Measurements from ENCODE around the gene PRKCD.
"Not testable (repeated sequence)": the region's sequence is repeated elsewhere in the genome, so short reads cannot be mapped to it uniquely, and the experiment has no call there.

Gene PRKCD

DNA sequence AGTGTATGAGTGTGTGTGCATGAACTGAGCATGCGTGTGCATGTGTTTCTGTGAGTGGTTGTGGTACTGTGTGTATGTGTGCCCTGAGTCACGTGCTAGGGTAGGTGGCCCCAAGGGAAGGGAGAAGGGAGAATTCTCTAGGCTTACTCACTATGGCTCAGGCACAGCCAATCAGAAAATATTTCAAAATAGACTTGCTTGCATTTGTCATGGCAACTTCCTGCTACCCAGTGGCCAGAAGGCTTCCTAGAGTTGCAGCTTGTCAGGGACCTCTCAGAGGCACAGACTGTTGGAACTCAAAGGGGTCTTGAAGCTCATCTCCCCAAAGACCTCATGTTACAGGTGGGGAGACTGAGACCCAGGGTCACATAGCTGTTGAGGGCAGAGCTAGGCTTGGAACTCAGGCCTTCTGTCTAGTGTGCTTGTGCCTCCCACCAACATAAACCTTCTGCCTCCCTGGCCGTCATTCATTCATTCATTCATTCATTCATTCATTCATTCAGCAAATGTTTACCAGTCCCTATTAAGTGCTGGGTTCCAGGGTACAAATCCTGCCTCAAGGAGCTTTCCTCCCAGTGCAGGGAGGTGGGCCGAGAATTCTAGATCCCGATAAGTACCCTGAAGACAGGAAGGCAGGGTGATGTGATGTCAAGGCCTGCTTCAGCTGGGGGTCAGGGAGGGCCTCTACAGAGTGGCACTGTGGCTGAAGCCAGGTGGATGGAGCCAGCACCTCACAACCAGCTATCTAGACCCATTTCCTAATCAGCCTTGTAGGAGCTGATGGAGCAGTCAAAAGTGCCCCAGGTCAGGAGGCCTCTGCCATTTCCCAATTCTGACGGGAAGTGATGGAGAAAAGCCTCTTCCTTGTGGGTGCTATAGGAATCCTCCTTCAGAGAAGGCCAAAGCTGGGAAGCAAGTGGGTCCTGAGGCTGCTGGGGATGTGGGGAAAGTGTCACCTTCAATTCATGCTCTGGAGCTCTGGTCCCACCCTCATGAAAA is 19.9 kb upstream of the PRKCD start:
- DNase-seq, result no peak

DNA sequence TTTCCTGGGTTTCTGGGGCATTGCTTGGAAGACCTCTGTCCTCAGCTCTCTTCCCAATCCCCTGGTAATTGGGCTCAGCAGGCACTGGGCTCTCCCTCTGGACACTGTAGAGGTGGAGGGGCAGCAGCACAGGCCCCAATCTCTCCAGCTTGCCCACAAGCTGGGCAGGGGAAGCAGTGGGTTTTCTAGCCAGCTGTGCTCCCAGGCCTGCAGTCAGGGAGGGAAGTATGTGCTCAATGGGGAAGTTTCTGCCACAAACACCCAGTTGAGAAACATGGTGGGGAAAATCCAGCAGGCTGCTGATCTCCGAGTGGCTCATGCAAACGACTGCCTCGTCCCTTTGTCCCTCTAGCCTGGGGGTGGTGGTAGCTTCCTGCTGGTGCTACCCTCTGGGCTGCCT is 18.0 kb upstream of the PRKCD start:
- no peak for DNase-seq

- DNase-seq, result no peak
These were observed 16.6 kb upstream of the PRKCD start for GRCh38 chr3:53144446-53144845.

DNA sequence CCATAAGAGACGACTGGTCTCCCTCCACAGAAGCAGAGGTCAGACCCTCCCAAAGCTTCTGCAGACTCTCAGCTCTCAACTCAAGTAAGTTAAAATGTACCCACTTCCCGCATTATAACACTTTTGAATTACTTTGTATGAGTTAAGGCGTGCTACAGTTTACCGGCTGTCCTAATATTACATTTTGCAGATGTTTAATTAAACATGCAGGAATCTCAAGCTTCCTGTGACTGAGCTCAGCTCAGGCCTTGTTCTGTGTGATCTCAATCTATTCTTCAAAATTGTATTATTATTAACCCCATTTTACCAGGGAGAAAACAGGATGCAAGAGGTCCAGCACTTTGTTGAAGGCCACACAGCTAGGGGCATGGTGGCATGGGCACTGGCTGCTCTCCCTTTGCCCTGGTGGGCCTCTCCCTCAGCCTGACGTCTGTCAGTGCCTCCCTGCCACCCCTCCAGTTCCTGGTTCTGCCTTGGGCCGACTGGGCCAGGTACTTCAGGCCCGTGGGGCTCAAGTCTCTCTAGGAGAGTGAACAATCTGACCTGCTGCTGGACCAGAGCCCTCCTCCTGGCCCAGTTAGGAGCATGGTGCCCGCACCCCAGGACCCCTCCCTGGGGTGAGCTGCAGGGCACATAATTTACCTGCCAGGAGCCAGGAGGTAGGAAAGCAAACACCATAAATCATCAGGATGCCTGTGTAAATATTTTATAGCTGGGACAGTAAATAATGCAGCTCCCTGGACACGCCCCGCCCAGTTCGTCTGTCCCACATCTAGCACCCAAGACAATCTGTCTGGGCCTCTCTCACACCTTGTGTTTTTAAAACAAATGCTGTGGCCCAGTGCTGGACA is 15.9 kb upstream of the PRKCD start:
- no peak for DNase-seq

- no peak for DNase-seq
These were observed 15.3 kb upstream of the PRKCD start for GRCh38 chr3:53145713-53146080.

- no peak for DNase-seq
These were observed 14.6 kb upstream of the PRKCD start for GRCh38 chr3:53146319-53146891.

GRCh38 chr3:53147151-53147902 is 13.7 kb upstream of the PRKCD start:
- DNase-seq, result no peak

DNA sequence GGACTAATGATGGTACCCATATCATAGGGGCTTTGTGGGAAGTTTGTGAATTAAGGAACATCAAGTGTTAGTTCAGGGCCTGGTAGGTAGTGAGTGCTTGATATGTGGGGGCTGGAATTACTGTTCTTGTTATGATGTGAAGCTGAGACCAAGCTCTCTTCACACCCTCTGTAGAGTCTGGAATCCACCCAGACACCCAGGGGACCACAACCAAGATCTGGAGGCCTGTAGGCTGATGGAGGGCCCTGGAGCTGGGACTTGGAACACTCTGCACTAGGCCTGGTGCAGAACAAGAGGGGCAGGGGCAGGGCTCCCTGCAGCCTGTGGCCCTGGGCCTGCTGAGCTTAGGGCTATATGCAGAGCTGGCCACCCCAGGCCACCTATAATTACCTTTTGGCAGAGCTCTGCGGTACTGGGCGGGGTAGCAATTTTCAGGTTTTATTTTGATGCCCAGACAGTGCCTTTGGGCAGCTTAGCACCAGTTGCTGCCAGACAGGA is 13.1 kb upstream of the PRKCD start:
- DNase-seq, result no peak

- no peak for DNase-seq
These were observed 11.9 kb upstream of the PRKCD start for GRCh38 chr3:53149006-53149690.

GRCh38 chr3:53149699-53150098 is 11.3 kb upstream of the PRKCD start:
- DNase-seq, result no peak

DNA sequence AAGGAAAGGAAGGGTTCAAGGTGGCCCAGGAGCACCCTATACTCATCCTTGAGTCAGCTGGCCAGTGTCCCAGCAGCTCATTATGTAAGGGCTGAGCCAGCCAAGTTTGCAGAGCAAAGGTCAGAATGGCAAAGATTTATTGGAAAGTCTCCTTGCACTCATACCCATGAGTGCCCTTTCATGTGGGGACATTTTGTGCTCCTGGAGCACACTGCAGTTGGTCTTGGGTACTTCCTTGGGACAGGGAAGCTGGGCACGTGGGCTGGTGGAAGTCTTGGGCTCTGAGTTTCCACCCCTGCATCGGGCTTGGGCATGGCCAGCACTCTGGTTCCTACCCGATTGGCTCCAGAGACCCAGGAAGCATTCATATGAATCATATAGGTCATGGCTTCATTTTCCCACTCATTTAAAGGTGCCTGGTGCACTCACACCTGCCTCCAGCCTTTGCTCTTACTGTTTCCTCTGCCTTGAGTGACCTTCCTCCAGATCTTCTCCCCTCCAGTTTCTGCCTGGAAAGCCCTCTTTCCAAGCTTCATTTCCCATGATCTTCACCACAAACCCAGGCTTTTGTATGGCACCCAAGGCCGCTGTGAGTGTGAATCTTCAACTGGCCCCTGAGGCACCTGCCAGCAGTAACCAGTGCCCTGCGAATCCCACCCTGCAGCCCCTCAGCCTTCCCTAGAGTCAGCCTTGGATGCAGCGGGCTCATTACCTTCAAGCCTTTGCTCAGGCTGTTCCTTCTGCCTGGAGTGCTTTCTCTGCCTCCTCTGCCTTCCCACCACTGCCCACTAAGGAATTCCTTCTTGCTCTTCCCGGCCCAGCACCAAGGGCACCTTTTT is 10.5 kb upstream of the PRKCD start:
- DNase-seq, result no peak

DNA sequence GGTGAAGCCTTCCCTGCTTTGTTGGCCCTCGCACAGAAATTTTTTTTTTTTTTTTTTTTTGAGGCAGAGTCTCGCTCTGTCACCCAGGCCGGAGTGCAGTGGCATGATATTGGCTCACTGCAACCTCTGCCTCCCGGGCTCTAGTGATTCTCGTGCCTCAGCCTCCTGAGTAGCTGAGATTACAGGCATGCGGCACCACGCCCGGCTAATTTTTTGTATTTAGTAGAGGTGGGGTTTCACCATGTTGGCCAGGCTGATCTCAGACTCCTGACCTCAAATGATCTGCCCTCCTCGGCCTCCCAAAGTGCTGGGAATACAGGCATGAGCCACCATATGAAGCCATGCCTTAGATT is 9.9 kb upstream of the PRKCD start:
- not testable (repeated sequence) for DNase-seq

DNA sequence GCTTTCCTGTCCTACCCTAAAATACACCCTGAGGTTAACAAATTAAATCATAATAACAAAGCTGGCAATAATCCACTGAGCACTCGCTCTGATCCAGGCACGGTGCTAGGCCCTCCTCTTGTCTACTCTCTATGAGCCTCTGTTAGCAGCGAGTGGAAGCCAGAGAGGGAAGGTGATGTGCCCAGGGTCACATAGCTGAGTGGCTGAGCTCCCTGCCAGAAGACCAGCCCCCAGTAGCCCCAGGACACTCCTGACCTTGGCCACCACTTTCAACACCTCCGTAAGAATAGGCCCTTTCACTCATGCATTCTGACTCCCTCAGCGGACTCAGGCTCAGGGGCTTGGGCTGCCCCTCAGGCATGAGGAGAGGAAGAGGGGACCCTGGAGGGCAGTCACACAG is 9.5 kb upstream of the PRKCD start:
- no peak for DNase-seq

GRCh38 chr3:53151870-53152660 is 8.9 kb upstream of the PRKCD start:
- no peak for DNase-seq

GRCh38 chr3:53153264-53153823 is 7.7 kb upstream of the PRKCD start:
- no peak for DNase-seq

DNA sequence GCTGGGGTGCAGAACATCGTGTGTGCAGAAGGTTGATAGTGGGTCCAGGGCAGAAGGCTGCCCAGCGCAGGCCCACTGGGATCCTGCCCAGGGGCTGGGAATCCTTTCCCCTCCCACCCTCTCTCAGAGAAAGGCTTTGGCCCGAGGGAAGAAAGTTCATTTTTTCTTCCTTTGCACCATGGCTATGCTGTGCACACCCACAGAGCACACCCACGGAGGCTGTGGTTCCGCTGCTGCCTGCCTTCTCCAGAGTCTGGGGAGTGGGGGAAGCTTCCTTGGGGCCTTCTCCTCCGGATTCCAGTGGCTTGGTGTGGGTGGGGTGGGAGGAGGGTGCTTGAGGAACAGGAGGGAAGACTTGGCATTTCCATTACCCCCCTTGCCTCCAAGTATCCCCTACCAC is 7.0 kb upstream of the PRKCD start:
- DNase-seq, result no peak

DNA sequence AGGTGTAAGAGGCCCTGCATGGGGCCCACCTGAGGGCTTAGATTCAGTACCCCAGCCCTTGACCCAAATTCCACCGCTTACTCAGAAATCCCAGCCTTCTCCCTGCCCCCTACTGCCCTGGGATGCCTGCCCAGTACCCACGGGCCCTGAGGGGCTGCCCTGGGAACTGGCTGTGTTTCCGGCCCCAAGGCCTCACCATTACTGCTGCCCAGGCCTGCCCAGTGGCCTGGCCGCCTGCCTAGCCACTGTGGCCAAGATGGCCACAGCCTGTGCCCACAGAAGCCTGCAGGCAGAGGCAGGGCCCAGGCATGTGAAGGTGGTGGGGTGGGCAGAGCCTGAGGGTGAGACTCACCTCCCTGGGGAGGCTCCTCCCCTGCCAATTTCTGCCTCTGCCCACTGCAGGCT is 6.1 kb upstream of the PRKCD start:
- no peak for DNase-seq

DNA sequence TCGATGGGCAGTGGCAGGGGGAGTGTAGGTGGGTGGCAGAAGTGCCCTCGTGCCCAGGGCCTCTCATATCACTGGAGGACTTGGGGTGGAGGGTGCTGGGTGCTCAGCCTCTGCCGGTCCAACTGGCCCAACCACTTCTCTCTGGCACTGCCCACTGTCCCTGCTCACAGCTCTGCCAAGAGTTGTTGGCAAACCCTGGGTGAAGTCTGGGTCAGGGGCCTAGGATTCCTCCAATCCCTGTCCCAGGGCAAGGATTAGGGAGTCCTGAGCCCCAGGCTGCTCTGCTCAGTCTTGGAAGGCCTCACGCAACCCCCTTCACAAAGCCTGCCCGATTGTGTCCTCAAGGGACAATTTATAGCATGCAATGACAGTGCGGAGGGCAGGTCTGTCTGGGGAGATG is 5.2 kb upstream of the PRKCD start:
- DNase-seq, result no peak

GRCh38 chr3:53156368-53156834 is 4.6 kb upstream of the PRKCD start:
- no peak for DNase-seq

All from NCI-H446 treated with DMSO at 0.1 percent for 48 hours (cell line).